GM23338 (cell line): ENCODE results near the gene CYTIP.

ENCODE experiments used
- CREB1 ChIP-seq: fragments of 250-450 bp; sonication (Bioruptor Pico); IDR thresholded peaks from 2 replicates; pipeline ENCODE4 v1.5.0; 2020; ENCODE audit warnings: low read depth, mild to moderate bottlenecking, moderate library complexity
- CTCF ChIP-seq, 2 experiments: fragments of 200-600 bp in 1 of 2; sonication (generic) in 1 of 2; conservative IDR thresholded peaks; 2 replicates each; pipeline versions ENCODE4 v1.5.1 to v1.6.1; 2016 to 2017; ENCODE audit warnings: antibody characterized with exemption in 2 of 2, low read depth in 2 of 2, mild to moderate bottlenecking in 2 of 2, moderate library complexity in 1 of 2
- EZH2 ChIP-seq: fragments of 200-600 bp; sonication (generic); IDR thresholded peaks from one replicate; pipeline ENCODE4 v1.8.0; 2017; ENCODE audit warnings: antibody characterized with exemption, mild to moderate bottlenecking, low read depth; ENCODE audit not compliant: unreplicated experiment
- EZH2phosphoT487 ChIP-seq: fragments of 200-600 bp; sonication (generic); IDR thresholded peaks from one replicate; pipeline ENCODE4 v1.8.1; 2018; ENCODE audit warnings: antibody characterized with exemption; ENCODE audit not compliant: unreplicated experiment
- JUNB ChIP-seq: IDR thresholded peaks from one replicate; pipeline ENCODE4 v1.6.1; 2016; ENCODE audit warnings: antibody characterized with exemption; ENCODE audit not compliant: unreplicated experiment
- NANOG ChIP-seq: IDR thresholded peaks from 2 replicates; pipeline ENCODE4 v1.6.1; 2016; ENCODE audit warnings: antibody characterized with exemption, borderline replicate concordance
- POLR2AphosphoS5 ChIP-seq: IDR thresholded peaks from 2 replicates; pipeline ENCODE4 v1.6.1; 2016; ENCODE audit warnings: antibody characterized with exemption, low read depth
- REST ChIP-seq: IDR thresholded peaks from one replicate; pipeline ENCODE4 v1.6.1; 2018; ENCODE audit warnings: antibody characterized with exemption; ENCODE audit not compliant: unreplicated experiment
- STAT1 ChIP-seq: IDR thresholded peaks from one replicate; pipeline ENCODE4 v1.6.1; 2016; ENCODE audit warnings: antibody characterized with exemption; ENCODE audit not compliant: unreplicated experiment
- ZNF114 ChIP-seq: fragments of 250-450 bp; sonication (Bioruptor Pico); IDR thresholded peaks from 2 replicates; pipeline ENCODE4 v1.5.0; 2020; ENCODE audit warnings: mild to moderate bottlenecking, moderate library complexity
- ZNF331 ChIP-seq: fragments of 250-450 bp; sonication (Bioruptor Pico); IDR thresholded peaks from 2 replicates; pipeline ENCODE4 v1.5.0; 2020; ENCODE audit warnings: low read depth, mild to moderate bottlenecking, moderate library complexity

DNA sequence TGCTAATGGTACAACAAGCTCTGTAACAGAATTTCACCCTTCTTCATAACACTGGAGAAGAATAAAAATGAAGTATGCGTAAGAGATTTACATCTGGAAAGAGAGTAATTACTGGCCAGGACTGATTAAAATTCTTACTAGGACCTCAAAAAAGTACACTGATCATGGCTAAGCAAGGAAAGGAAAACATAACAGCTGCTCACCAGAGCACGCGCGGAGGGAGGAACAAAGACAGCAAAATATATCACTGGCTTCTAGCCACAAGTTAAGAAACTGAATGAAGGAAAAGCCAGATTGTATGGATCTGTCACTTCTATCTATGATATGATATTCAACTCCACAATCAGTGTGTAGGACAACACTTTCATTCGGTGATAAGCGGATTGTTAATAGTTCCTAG lies 15.6 kb upstream of the CYTIP start:
- TF ChIP-seq CTCF (conservative IDR thresholded peaks at IDR 0.05; ENCODE audit: low read depth in 2 of 2) (no peak), ZNF331 (no peak), EZH2 (no peak), JUNB (no peak), POLR2AphosphoS5 (no peak), CREB1 (CRISPR knock-in tag) (no peak), REST (no peak), NANOG (no peak), STAT1 (no peak), ZNF114 (CRISPR knock-in tag) (no peak), EZH2phosphoT487 (no peak)
